NCI-H187 treated with DMSO at 0.1 percent for 48 hours (cell line): ENCODE measurements around the gene DUSP22.

ENCODE experiments used
- DNase-seq: peaks from one replicate; lab custom pipeline; 2025; lab: John Stamatoyannopoulos, UW

DUSP22 gene

DNA sequence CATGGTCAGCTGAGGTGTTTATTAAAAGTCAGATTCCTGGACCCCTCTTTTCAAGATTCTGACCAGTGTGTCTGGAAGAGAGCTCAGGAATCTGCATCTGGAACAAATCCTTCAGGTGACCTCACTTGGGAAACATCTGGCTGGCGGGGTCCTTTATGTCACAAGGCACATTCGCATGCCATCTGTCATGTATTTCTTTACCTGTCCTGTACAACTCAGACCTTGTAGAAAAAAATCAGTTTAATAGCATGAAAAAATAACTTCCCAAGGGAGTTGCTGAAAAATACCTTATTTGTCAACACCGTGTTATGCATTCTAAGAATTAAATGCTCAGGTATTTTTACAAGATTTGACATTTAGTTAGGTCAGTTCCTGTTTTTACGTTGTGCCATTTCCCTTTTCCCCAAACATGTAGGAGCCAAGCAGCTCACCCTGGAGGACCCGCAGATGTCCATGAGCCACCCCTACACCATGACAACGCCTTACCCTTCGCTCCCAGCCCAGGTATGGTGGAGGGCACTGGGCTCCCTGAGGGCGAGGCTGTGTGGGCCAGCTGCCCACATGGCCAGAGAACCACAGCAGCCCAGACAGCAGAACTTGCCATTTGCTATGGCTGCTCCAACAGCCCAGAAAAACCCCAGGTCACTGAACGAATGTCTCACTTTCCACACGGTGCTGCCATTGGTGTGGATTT lies 103.3 kb downstream of the DUSP22 start:
- DNase-seq: no peak

DNA sequence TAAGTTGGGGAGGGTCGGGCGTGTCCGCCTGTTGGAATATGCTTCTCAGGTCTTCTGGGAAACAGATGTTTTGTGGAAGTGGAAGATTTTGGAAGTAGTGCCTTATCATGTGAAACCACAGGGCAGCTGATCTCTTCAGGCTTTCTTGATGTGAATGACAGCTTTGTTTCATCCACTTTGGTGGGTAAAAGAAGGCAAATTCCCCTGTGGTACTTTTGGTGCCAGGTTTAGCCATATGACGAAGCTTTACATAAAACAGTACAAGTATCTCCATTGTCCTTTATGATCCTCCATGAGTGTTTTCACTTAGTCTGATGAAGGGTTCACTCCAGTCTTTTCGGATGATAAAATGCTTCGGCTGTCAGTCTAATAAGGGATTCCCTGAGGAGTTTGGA lies 103.8 kb downstream of the DUSP22 start:
- no peak for DNase-seq

DNA sequence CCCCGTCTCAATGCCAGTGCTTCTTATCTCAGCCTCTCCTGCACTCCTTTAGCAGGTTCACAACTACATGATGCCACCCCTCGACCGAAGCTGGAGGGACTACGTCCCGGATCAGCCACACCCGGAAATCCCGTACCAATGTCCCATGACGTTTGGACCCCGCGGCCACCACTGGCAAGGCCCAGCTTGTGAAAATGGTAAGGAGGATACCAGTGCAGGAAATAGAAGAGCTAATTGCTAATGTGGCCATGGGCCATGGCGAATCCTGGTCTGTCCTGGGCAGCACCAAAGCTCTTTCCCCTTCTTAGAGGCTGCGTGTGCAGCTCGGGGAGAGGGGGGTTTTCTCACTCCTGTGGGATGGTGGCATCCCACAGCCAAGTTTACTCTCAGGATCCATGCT lies 104.8 kb downstream of the DUSP22 start:
- DNase-seq: no peak

DNA sequence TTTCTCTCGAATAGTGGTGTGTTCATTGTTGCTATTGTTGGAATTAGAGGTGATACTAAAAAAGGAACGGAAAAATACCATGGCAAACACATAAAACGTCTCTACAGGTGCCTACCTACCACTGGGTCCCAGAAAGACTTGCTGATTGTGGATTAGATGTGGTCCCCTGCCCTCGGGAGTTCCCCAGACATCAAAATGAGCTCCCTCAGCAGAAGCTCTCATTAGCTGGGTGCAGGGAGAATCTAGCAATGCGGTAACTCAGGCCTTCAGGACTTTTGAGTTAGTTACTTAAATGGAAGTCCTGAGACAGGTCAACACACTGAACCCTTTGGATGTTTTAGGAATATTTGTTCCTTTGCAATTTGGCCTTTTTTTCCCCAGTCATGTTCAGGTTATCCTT lies 105.3 kb downstream of the DUSP22 start:
- no peak for DNase-seq

DNA sequence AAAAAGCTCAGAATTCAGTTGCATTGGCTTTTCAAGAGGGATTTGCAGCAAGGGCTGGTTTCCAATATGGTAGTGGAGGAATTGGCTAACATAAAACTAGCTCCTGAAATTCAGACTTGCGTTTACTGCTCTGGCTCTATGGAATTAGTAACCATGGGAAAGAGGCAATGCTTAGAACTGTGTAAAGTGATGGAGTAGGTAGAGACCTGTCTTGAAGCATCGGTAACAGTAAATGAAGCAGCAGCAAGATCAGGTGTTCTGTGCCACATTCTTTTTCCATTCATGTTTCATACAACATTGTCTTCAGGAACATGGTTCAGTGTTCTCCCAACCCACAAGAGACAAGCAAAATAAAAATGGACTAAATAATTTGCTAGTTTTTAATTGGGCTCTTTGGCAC lies 105.8 kb downstream of the DUSP22 start:
- DNase-seq: no peak

DNA sequence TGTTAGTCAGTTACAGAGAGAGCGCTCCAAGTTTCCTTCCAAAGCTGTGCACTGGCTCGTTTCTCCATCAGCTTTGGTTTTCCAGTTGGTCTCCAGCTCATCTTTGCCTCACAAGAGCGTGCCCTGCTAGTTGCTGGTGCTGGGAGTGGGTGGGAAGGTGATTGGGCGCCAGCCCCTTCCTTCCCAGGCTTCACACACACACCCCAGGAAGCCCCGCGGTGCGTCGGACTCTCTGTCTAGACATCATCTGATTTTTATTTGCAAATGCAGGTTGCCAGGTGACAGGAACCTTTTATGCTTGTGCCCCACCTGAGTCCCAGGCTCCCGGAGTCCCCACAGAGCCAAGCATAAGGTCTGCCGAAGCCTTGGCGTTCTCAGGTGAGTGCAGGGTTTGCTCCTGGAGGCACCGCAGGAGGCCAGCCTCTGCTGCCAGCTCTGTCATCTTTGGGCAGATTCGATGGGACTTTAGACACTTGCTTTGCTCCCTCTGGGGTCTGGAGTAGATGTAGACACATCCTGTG lies 106.3 kb downstream of the DUSP22 start:
- no peak for DNase-seq

DNA sequence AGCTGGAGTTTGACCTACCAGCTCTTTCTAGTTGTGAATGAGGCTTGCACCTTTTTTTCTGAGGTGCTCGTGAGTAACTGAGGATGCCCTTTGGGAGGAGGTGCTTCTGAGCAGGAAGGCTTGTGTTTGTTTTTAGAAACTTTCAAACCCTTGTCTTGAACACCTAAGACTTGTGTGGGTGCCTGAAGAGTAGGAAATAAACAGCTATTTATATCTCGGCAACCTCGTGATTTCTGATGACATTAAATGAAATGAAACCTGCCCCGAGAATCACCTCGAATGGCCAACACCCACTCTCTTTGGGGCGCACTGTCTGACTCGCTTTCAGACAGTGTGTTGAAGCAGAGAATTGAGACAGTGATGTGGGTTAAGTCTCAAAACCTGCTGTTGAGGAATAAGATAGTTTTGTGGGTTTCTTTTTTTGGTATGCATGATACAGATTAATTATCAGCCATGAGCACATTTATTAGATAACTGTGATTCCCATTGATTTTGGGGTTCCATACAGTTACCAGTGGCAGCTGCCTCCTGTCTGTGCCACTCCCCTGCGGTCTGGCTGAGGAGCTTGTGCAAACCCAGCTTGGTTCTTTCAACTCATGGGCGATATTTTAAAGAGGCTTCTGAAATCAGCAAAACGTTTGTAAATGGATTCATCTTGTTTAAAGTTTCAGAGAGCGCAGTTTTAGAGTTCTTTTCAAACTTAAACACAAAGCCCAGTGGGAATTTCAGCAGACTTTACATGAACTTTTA lies 107.7 kb downstream of the DUSP22 start:
- DNase-seq: no peak

DNA sequence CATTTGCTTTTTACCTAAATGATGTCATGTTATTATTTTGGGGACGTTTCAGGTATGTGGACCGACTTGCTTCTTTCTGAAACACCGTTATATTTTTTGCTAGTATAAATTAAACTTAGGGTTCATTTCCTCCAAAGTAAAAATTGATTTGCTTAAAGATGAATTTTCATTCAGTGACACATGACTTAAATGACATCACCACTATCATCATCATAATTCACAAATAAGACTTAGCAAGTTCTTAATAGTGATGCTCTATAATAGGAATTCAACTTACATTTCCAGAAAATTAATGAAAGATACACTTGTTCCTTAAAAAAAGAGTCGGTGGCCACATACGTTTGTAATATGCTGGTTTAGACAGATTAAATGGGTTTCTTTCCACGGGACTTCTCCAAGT lies 108.5 kb downstream of the DUSP22 start:
- DNase-seq: no peak
